SHP77 treated with DMSO at 0.1 percent for 48 hours (cell line): ENCODE results near the gene LMF2.
A peak's percentile ranks its signal among the peaks of the same experiment; 100 is the strongest.

Experiments used
- DNase-seq: peaks from one replicate; lab custom pipeline; 2025; lab: John Stamatoyannopoulos, UW

LMF2 gene

DNA sequence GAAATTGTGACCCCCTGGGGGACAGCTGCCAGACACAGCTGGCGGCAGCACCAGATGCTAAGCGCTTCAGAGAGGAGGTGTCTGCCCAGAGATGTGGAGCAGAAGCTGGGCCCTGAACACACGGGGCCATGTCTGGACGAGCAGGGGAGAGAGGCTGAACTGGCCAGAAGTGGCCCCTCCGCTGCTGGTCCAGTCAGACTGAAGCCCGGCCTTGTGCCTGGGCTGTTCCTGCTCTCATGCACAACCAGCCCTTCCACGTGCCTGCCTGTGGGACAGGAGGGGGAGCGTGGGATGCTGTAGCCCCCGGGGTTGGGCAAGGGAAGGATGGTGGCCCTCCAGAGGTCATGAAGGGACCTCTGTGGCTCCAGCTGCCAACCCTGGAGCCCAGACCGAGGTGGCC, 24.4 kb downstream of the LMF2 start:
- no peak for DNase-seq

DNA sequence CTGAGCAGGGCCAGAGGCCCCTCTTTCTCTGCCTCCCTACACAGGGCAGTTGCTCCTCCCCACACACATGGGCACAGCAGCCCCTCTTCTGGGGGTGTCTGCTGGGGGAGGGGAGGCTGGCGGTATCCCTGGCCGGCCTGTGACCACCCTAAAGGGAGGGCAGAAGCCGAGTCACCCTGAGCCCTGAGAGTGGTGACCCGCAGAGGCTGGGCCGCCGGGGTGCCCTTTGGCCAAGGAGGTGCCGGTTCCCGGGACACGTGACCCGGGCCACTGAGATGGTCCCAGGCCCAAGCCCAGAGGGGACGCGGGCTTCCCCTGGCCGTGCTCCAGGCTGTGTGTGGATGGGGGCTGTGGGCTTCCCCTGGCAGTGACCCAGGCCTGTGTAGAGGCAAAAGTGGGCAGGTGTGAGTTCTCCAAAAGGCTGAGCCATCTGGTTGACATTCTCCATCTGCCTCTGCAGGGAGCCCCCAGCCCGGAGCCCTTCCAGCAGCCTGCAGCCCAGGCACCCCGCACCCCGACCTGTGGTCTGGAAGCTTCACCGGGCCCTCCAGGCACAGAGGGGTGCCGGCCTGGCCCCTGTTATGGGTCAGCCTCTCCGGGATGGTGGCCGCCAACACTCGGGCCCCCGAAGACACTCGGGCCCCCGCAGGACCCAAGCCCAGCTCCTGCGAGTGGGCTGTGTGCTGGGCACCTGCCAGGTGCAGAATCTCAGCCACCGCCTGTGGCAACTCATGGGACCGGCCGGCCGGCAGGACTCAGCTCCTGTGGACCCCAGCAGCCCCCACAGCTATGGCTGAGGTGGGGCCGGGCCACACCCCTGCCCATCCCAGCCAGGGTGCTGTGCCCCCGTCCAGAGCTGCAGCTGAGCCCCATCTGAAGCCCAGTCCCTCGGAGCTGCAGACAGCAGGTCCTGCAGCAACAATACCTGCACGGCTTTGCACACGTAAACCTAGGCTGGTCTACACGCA, 25.1 kb downstream of the LMF2 start:
- DNase-seq: no peak

DNA sequence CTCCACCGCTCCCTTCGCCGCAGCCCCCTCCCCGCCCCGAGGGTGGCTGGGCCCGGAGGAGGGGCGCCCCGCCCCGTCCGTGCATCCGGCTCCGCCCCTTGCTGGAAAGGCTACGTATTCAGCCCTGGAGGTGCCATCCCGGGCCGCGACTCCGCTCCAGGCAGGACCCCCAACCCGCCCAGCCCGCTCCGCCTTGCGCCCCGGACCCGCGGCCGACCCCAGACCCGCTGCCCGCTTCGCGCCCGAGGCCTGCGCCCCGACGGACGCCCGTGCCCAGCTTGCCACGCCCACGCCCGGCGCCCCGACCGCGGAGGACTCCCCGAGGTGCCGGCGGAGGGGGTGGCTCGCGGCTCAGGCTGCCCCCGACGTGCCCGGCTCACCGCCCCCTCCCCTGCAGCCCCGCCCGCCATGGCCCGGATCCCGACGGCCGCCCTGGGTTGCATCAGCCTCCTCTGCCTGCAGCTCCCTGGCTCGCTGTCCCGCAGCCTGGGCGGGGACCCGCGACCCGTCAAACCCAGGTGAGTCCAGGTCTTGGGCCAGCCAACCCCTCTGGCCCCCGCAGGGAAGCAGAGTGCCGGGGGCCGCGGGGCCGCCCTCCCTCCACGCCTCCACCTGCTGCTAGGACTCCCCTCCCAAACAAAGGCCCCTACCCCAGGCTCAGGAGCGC, 25.9 kb downstream of the LMF2 start, which contains the start of gene ADM2:
TSS of gene ADM2 (plus strand) at position 104 of the 667 bp plus-strand sequence. CDS start at position 409, 305 bp downstream.
- DNase-seq: no peak

DNA sequence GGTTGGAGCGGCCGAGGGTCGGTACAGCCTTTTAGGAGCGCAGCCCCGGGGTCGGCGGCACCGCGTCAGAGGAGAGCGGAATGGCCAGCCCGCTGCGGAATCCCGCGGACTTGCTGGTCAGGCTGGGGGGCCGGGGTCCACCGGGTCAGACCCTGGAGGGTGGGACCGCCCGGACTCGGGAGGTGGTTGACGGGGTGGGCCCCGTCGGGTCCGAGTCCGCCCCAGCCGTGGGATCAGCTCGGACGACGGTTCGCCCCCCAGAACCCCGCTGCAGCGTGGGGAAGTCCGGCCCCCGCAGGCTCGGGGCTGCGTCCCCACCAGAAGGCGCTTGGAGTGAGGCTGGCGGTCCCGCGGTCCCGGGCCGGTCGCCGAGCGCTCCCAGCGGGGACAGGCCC, 26.5 kb downstream of the LMF2 start:
- DNase-seq: no peak

DNA sequence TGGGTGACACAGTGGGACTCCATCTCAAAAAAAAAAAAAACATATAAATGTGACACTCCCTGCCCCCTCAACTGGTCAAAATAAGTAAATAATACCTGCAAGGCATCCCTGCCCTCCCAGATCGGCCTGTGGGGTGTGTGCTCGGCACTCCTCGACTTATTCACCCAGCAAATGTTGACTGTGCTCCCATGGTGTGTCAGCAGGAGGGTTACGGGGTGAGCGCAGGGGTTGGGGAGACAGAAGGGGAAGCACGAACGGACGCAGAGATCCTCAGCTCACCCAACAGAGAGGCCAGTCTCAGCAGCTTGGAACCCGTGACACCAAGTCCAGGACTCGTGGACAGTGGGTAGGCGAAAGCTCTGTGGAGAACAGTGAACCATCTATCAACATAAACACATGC, 27.8 kb downstream of the LMF2 start:
- DNase-seq: no peak

DNA sequence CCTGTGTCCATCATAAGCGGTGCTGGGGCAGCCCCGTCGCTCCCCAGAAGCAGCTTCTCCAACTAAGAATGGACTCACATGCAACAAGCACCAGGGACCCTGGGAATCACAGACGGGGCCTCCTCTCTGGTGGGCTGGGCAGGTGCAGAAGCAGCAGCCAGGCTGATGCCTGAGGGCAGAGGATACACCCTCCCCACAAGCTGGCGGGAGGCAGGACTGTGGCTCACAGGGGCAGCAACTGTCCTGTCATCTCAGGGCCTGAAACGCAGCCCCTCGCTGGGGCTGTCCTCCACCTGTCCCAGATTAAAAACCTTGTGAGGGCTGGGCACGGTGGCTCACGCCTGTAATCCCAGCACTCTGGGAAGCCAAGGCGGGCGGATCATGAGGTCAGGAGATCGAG, 29.6 kb downstream of the LMF2 start:
- DNase-seq: no peak

DNA sequence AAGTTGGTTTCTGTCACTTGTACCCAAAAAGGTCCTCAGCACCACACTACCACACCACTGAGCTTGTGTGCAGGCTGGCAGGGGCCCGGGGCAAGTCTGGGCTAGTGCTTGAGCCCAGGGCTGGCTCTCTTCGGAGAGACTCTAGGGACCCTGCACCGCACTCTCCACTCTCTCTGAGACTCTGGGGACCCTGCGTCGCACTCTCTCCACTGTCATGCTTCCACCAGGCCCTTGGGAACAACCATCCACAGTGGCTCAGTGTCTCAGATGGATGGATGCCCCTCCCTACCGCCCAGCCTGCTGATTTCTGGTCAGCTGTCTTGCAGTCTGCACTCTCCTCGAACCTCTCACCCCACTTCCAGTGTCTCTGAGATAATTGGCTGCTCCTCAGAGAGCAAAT, 30.6 kb downstream of the LMF2 start:
- no peak for DNase-seq

DNA sequence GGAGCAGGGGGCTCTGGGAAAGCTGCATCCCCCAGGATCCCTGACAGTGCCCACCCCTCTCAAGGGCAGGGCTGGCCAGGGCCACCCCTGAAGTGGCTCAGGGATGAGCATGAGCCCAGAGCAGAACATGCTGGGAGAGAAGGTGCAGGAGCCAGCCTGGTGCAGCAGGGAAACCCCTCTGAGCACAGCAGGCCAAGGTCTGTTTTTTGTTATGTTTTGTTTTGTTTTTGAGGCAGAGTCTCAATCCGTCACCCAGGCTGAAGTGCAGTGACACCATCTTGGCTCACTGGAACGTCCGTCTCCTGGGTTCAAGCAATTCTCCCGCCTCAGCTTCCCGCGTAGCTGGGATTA, 31.9 kb downstream of the LMF2 start:
- no peak for DNase-seq

DNA sequence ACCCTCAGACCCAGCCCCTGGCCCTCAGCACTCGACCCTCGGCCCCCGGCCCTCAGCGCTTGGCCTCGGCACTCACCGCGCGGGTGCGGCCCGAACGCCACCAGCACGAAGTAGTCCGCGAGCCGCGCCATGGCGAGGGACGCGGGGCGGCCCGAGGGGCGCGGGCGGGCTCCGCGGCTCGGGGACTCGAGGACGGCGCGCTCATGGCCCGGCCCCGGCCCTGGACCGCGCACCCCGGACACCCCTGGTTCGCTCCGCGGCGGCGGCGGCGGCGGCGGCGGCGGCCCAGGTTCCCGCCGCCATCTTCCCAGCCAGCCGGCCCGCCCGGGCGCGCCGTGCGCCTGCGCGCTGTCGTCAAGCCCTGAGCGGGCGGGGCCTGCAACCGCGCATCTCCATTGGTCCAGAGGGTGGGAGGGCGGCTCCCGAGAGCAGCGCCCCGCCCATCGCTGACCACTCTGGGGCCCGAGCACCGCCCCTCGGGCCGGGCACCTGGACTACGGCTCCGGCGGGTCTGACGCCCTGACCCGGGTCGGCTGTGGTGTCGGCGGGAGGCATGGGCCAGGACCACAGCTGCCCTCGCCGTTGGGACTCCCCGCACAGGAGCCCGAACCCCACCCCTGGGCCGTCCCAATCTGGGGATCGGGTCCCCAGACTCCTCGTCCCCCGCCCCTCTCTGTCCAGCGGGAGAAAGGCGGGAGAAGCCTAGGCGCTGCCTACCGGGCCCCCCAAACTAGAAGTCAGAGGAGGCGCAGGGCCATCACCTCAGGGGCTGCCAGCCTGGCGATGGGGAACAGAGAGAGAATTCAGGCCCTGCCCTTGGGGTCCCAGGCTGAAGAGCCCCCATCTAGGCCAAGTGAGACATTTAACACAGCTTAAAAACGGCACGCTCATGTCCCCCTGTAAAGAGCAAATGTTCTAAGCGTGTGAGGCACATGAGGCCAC, 32.5 kb downstream of the LMF2 start, which contains the start of gene SBF1:
TSS of gene SBF1 (minus strand) at position 326 of the 942 bp plus-strand sequence. CDS start at position 131, 195 bp downstream.
- peak; percentile 58 for DNase-seq

DNA sequence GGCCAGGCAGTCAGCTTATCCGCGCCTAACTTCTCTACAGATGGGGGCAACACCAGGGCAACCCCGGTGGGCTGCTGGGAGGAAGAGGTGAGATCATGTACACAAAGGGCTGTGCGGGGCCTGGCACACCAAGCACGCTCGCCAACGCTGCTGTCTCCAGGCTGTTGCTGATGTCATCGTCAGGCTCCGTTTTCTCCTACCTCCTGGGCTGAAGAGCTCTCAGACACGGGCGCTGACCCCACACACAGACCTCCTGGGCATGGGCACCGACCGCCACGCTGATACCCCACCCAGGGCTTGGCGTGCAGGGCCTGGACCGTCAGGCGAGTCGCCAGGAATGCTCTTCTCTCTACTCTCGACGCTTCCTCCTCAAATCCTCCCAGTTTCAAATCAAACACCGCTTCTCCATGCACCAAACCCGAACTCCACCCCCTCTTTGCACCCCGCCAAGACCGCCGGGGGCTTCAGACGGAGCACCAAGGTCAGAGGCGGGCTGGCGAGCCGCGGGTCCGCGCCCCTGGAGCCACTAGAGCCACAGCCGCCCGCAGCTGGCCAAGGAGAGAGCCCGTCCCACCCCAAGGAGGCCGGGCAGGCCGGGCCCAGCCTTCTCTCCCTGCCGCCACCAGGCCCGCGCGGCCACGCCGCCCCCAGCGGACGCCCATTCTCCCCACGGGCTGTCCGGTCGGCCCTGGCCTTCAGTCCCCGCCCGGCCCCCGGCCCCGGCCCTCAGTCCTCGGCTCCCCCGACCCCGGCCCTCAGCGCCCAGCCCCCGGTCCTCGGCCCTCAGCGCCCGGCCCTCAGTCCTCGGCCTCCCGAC, 33.4 kb downstream of the LMF2 start:
- DNase-seq: no peak

DNA sequence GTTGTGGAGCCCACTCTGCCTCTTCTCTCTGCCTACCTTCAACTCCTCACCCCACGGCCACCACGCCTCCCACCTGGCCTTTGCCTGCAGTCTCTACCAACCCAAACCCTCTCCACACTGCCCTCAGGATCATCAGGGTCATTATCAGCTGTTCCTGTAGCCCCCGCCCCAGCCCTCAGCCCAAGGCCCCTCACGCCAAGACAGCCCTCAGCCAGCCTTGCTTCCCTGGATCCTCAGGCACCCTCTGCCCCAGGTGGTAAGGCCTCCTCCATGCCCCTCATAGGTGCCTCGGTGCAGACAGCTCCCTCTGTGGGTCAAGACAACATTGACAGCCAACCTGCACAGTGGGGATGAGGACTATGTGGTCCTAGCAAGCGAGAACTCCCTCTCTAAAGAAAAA, 34.4 kb downstream of the LMF2 start:
- DNase-seq: no peak

DNA sequence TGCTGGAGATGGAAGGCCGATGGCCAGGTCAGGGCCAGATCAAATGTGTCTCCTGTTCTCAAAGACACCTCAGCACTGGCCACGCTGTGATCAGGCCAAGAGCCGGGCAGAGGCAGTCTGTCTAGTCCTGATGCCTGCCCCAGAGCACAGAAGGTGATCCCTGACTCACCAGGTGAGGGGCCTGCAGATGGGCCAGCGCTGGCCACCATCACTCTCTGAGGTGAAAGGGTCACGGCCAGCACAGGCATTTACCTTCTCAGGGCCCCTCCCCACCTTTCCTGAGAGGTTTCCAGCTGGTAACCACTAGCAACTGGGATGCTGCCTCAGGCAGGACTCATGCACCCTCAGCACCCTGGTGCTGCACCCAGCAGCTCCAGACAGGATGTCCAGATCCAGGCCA, 35.5 kb downstream of the LMF2 start:
- no peak for DNase-seq

DNA sequence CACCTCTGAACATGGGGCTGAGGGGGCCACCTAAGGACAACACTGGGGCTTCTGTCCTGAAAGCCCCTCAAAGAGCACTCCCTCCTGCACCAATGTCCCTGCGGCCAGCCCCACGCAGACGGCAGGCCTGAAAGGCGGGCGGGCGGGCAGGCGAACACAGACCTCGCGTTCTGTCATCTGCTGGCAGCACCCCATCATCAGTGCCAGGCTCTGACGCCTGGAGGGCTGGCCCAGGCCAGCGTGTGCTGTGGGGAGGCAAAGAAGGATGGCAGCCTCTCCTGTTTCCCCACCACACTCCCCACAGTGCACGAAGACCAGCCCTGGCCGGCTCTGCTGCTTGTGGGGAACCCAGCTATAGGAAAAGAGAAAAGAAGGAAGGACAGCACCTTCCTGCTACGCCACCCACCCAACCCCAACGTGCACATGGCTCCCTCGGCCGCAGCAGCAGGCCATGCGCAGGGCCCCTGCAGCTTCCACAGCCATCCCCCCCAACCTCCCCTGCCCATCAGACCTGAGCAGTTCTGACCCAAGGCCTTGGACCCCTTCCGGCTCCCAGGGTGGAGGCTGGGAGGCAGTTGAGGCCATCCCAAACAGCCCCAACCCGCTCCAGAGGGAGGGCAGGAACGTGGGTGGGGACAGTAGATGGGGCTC, 36.2 kb downstream of the LMF2 start:
- no peak for DNase-seq

DNA sequence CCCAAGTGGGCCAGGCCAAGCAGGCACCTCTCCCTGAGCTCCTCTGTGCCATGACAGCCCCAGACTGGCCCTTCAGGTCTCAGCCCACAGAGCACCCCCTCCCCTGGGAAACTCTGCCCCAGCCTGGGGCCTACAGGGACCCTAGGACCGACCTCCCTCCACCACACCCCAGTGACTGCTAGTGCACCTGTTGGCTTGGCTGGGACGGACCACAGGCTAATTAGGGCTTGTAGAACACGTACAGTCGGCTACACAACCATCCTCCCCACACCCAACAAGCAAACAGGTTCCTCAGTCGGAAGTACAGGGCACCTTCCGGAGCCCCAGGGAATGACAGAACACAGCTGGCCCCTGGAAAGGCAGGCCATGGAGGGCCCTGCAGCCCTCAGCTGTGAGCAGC, 37.0 kb downstream of the LMF2 start:
- DNase-seq: no peak

DNA sequence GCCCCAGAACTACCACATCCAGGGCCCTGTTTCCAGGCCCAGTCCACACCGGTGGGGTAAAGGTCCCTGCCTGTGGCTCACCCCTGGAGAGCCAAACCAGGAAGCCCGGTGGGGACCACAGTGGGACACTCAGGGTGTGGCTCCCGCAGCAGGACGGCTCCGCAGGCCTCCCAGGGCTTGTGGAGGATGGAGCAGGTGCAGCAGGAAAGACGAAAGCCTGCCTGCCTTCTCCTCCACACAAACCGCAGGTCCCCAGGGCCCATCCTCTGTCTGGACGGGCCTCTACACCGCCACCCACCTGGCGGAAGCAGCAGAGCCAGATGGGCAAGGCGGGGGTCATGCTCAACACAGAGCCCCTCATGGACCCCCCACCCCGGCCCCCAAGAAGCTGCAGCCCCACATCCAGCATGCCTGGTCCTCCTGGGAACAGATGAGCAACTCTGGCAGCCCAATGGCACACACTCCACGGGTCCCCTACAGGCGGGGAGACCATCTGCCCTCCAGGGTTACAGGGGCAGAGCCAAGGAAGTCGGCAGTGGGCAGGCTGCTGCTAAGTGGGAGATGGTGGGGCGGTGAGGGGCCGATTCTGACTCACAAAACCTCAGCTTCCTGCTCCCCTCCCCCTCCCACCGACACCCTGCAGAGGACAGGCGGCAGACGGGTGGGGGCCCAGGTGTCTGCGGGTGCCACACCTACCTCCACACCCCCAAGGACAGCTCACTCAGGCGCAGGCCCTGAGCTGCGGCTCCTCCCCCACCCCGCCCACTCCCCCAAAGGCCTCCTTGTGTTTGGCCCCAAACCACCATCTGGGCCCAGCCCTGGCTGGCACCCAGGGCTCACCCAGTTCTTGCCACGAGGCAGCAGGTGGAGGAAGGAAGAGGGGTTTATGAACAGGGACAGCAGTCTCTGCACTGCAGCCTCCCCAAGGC, 37.9 kb downstream of the LMF2 start:
- no peak for DNase-seq

DNA sequence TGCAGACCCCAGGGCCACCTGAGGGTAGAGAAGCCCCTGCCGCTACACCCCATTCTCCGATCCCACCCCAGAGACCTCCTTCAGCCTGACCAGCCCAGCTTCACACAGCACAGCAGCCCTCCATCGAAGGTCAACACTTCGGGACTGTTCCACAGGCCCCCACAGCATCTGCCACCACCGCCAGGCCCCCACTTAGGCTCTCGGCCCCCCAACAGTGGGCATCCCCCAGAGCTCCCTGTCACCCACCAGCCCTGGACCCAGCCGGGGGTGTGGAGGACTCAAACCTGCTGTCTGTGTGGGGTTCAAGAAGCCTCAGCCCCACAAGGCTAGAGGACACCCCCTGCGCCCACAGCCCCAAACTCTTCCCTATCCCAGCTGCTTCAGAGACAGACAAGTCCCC, 38.9 kb downstream of the LMF2 start:
- DNase-seq: no peak

DNA sequence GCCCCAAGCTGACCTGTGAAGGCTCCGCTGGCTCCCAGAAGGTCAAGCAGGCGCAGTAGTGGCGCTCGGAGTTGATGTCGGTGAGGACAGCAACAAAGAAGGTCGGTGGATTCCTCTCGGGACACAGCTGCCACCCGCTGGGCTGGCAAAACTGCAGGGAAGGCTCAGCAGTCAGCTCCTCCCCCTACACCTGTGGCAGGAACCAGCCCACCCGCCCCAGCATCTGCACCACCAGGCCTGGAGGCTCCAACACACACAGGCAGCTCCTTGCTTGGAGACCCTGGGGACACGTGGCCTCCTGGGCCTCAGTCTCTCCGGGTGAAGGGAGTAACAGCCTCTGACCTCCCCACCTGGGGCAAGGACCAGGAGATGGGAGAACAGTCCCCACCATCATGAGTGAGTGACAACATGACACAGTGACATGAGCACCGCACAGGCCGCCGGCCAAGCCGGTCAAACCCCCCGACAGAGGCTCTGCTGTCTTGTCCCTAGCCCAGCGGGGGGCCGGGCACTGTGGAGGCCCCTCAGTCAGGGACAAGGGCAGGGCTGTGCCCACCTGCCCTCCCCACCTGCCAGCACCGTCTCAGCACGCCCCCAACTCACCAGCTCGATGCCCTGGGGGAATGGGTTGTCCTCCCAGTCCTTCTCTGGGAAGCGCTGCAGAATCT, 39.6 kb downstream of the LMF2 start:
- DNase-seq: no peak

DNA sequence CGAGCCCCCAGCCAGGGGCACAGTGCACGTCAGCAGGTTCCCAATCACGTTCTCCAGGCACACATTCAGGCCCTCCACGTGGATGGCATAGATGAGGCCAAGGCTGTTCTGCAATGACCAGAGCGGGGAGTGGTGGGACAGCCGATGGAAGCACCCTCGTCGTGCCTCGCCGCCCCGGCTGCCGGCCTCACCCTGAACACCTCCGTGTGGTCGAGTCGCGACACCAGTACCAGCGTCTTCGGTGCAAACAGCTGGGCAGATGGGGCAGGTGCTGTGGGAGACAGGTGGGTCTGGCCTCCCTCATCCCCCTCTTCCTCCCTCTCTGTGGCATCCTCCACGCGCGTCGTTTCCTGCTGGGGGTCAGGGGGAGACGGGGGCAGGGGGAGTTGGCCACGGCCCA, 40.2 kb downstream of the LMF2 start:
- DNase-seq: no peak
